Stimulated activated CD8-positive, alpha-beta memory T cell treated with anti-CD3 and anti-CD28 coated beads, Interleukin-15, amount 100 ng/mL, for 4 hours (primary cell): Measurements from ENCODE around the gene KRTAP5-8.
"Not testable (repeated sequence)": the region's sequence is repeated elsewhere in the genome, so short reads cannot be mapped to it uniquely, and the experiment has no call there.

ENCODE experiments used
- DNase-seq, 2 donors: peaks; one replicate each; pipeline ENCODE4 v3.0.0-alpha.2; 2020; ENCODE audit warnings: low read depth in 2 of 2

Gene KRTAP5-8

GRCh38 chr11:71574418-71574817 is 36.6 kb downstream of the KRTAP5-8 start:
- DNase-seq = no peak

DNA sequence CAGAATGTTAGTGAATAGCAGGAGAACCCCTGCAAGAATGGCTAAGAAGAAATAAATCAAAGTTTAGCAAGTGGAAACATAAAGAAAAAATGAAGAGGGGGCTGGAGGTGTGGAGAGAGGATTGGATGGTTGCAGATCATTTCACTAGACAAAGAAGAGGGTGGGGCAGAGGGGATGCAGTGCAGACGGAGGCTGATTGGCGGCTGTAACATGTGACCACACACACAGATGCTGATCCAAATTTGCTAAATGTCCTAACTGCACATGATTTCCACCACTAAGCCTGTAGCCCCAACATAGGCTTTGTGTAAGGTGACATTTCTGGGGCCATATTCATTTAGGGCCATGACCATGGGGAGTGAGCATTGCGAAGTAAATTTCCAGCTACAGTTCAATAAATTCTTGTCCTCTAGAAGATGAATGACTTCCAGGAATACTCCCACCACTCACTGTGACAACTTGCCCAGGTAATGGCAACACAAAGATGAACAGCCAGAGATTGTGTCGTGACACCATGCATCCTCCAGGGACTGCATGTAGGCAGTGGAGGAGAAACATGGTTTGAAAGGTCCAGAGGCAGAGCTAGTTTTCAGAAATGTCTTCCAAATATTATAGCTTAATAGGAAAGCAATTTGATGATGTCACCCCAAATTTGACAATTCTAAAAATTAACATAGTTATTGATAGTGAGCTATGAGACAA is 38.0 kb downstream of the KRTAP5-8 start:
- no peak for DNase-seq

- DNase-seq = not testable (repeated sequence)
Measured at GRCh38 chr11:71576688-71577465, 39.1 kb downstream of the KRTAP5-8 start.

DNA sequence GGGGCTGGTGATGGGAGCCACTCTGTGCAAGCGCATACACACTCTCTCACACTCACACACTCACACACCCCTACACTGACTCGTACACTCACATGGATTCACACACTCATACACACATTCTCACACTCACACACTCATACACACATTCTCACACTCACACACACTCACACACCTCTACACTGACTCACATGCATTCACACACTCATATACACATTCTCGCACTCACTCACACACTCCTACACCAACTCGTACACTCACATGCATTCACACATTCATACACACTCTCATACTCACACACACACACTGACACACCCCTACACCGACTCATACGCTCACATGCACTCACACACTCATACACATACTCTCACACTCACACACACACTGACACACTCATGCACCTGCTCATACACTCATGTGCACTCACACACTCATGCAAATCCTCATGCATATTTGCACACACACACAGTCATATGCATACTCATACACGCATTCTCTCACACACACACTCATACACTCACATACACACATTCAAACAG is 39.7 kb downstream of the KRTAP5-8 start:
- DNase-seq = no peak

DNA sequence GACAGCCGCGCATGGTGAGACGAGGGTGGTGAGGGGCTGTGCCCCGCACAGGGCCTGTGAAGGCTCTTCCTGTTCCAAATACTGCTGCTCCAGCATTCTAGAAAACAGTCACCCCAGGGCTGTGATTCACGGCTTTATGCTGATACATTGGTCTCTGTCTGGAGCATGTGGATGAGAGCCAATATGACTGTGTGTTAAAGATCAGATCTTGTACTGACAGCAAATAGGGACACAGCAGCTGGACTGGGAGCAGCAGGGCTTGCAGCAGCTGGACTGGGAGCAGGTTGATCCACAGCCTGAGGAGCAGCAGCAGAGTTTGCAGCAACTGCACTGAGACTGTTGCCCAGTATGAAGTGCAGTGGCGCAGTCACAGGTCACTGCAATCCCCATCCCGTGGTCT is 41.7 kb downstream of the KRTAP5-8 start:
- DNase-seq = not testable (repeated sequence)

DNA sequence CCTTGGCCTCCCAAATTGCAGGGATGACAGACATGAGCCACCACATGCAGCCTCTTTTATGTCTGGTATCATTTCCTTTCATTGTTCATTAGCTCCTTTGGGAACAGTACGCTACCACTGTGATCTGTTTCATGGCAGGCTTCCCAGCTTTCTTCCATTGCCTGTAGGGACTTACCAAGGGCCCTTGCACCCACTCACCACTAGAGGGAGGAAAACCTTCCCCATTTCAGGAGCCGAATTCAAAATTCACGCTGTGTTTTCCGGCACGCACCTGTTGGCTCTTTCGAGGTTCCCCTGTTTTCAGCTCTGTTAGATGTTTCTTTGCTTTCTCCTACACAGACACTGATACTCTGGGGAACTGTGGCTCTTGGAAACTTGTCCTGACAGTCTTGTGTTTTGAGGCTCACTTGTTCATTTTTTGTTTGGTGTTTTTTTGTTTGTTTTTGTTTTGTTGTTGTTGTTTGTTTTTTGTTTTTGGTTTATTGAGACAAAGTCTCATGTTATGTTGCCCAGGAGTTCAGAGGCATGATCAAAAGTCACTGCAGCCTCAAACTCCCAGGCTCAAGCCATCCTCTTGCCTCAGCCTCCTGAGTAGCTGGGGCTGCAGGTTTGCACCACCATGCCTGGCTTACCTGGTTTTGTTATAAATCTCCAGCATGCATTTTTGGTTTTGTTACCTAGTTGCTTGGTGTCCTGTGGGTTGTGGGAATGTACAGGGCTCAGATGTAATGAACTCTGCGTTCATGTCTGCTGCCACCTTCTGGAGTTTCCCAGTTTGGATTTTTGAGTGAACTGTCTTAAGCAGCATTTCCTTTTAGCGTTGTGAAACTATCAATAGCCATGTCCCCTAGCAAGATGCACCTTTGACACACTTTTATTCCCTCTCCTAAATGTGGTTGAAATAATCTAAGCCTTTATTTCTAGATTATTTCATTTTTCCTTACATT is 42.5 kb downstream of the KRTAP5-8 start:
- DNase-seq = no peak

GRCh38 chr11:71581826-71582225 is 44.0 kb downstream of the KRTAP5-8 start:
- no peak for DNase-seq

DNA sequence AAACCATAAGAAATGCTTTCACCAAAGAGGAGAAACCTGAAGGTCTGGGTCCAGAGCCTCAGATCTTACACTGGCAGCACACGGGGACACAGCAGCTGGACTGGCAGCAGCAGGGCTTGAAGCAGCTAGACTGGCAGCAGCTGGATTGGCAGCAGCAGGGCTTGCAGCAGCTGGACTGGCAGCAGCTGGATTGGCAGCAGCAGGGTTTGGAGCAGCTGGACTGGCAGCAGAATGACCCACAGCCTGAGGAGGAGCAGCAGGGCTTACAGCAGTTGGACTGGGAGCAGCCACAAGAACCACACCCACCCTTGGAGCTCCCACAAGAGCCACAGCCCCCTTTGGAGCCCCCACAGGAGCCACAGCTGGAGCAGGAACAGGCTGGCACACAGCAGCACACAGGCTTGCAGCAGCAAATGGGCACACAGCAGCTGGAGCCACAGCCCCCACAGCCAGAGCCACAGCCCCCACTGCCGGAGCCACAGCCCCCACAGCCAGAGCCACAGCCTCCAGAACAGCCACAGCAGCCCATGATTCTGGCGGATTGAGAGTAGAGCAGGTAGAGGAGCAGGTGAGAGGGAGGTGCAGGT is 44.6 kb downstream of the KRTAP5-8 start, which contains the start of gene KRTAP5-11:
KRTAP5-11 (minus strand) TSS at position 567 of the 587 bp plus-strand sequence; CDS start at position 529, 38 bp downstream.
- DNase-seq = no peak

- DNase-seq = not testable (repeated sequence)
Measured at GRCh38 chr11:71582969-71583368, 45.1 kb downstream of the KRTAP5-8 start.

DNA sequence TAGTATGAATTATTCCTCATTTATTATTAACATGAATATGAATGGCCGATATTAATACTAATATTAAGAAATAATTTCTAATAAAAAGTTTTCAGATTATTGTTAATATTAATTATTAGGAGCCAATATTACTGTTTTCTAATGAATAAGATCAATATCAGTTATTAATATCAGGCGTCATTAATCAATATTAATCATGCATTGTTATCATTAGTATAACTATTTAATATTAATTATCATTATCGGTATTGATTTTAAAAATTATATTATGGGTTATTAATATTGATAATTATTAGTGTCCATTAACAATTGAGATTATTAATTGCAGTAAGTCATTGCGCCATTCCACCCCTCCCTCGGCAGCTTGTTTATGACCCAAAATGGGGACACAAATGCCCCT is 47.8 kb downstream of the KRTAP5-8 start:
- DNase-seq = not testable (repeated sequence)

DNA sequence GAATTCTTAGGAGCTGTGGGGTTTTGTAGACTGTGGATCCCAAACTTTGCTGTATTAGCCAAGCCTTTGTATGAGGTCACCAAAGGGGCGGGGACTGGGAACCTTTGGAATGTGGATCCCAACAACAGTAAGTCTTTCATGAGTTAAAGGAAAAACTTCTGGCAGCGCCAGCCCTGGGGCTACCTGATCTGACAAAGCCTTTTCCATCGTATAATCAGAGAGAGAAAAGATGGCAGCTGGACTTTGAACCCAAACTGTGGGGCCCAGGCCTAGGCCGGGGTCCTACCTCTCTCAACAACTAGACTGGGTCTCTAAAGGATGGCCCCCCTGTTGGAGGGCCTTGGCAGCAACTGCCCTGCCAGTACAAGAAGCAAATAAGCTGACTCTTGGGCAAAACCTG is 50.5 kb downstream of the KRTAP5-8 start:
- DNase-seq = not testable (repeated sequence)
